H9 (cell line): ENCODE data around the gene SHH. TPM values are rescaled to one million over a fixed set of nuclear protein-coding genes. Genes with fewer than 3 reads are reported as not detected.

Source experiments
- DNase-seq: peaks from one replicate; pipeline ENCODE4 v3.0.0-alpha.2; 2017
- H2AFZ ChIP-seq: one replicate; pipeline ENCODE4 v1.6.1; 2013; ENCODE audit warnings: mild to moderate bottlenecking, low read length, control low read depth, moderate library complexity
- H2AK5ac ChIP-seq: 2 replicates; pipeline ENCODE4 v1.6.1; 2013; ENCODE audit warnings: low read length, control low read depth, mixed read lengths; ENCODE audit not compliant: insufficient read length
- H2BK120ac ChIP-seq: one replicate; pipeline ENCODE4 v1.6.1; 2013; ENCODE audit warnings: low read depth, mild to moderate bottlenecking, low read length, control low read depth, inconsistent platforms; ENCODE audit not compliant: poor library complexity, severe bottlenecking
- H2BK12ac ChIP-seq: 2 replicates; pipeline ENCODE4 v1.6.1; 2013; ENCODE audit warnings: low read length, control low read depth, mixed read lengths, low read depth; ENCODE audit not compliant: insufficient read length
- H2BK15ac ChIP-seq: 2 replicates; pipeline ENCODE4 v1.6.1; 2013; ENCODE audit warnings: low read depth, low read length, control low read depth
- H2BK20ac ChIP-seq: one replicate; pipeline ENCODE4 v1.6.1; 2013; ENCODE audit warnings: low read depth, mild to moderate bottlenecking, low read length, control low read depth, inconsistent platforms; ENCODE audit not compliant: poor library complexity, severe bottlenecking
- H2BK5ac ChIP-seq: 2 replicates; pipeline ENCODE4 v1.6.1; 2013; ENCODE audit warnings: low read length, control low read depth, mixed read lengths; ENCODE audit not compliant: insufficient read length
- H3K14ac ChIP-seq: 2 replicates; pipeline ENCODE4 v1.6.1; 2013; ENCODE audit warnings: low read length, control low read depth; ENCODE audit not compliant: insufficient read depth
- H3K18ac ChIP-seq: 2 replicates; pipeline ENCODE4 v1.6.1; 2013; ENCODE audit warnings: low read depth, mild to moderate bottlenecking, mixed read lengths, low read length, control low read depth; ENCODE audit not compliant: insufficient read length
- H3K23ac ChIP-seq: 2 replicates; pipeline ENCODE4 v1.6.1; 2013; ENCODE audit warnings: low read length, control low read depth, mixed read lengths, low read depth; ENCODE audit not compliant: insufficient read length
- H3K23me2 ChIP-seq: 2 replicates; pipeline ENCODE4 v1.6.1; 2013; ENCODE audit warnings: low read depth, mild to moderate bottlenecking, mixed read lengths, low read length, control low read depth; ENCODE audit not compliant: insufficient read length, poor library complexity, severe bottlenecking
- H3K27ac ChIP-seq: 2 replicates; pipeline ENCODE4 v1.5.1; 2013; ENCODE audit warnings: low read length, control low read depth, mixed read lengths, low read depth; ENCODE audit not compliant: insufficient read length
- H3K27me3 ChIP-seq: 2 replicates; pipeline ENCODE4 v1.6.1; 2013; ENCODE audit warnings: low read length, control low read depth, inconsistent platforms; ENCODE audit not compliant: insufficient read depth
- H3K4ac ChIP-seq: 2 replicates; pipeline ENCODE4 v1.6.1; 2013; ENCODE audit warnings: low read depth, mild to moderate bottlenecking, control low read depth, inconsistent platforms, low read length, moderate library complexity
- H3K4me1 ChIP-seq: 2 replicates; pipeline ENCODE4 v1.6.1; 2013; ENCODE audit warnings: low read length, control low read depth, inconsistent platforms; ENCODE audit not compliant: insufficient read depth
- H3K4me2 ChIP-seq: 2 replicates; pipeline ENCODE4 v1.6.1; 2013; ENCODE audit warnings: low read length, control low read depth, mixed read lengths; ENCODE audit not compliant: insufficient read length, insufficient read depth
- H3K56ac ChIP-seq: 2 replicates; pipeline ENCODE4 v1.6.1; 2013; ENCODE audit warnings: low read depth, mild to moderate bottlenecking, mixed read lengths, low read length, control low read depth; ENCODE audit not compliant: insufficient read length
- H3K79me1 ChIP-seq: 2 replicates; pipeline ENCODE4 v1.6.1; 2013; ENCODE audit warnings: low read depth, mild to moderate bottlenecking, moderate library complexity, low read length, control low read depth, inconsistent platforms; ENCODE audit not compliant: insufficient read depth, poor library complexity, severe bottlenecking
- H3K79me2 ChIP-seq: 2 replicates; pipeline ENCODE4 v1.6.1; 2013; ENCODE audit warnings: low read length, control low read depth, inconsistent platforms; ENCODE audit not compliant: insufficient read depth
- H3K9ac ChIP-seq: 2 replicates; pipeline ENCODE4 v1.6.1; 2013; ENCODE audit warnings: low read length, control low read depth, mixed read lengths; ENCODE audit not compliant: insufficient read length; ENCODE audit errors: extremely low read depth
- H3K9me3 ChIP-seq: one replicate; pipeline ENCODE4 v1.6.1; 2013; ENCODE audit warnings: low read depth, low read length, inconsistent platforms; ENCODE audit not compliant: control insufficient read depth
- H3T11ph ChIP-seq: one replicate; pipeline ENCODE4 v1.6.1; 2013; ENCODE audit warnings: mild to moderate bottlenecking, low read length, control low read depth, inconsistent platforms
- H4K20me1 ChIP-seq: one replicate; pipeline ENCODE4 v1.6.1; 2013; ENCODE audit not compliant: control insufficient read depth, insufficient read length, insufficient read depth
- H4K5ac ChIP-seq: 2 replicates; pipeline ENCODE4 v1.6.1; 2013; ENCODE audit warnings: low read depth, mild to moderate bottlenecking, mixed read lengths, low read length, control low read depth; ENCODE audit not compliant: insufficient read length
- H4K8ac ChIP-seq: replicated peaks from 2 replicates; pipeline ENCODE4 v1.6.1; 2013; ENCODE audit warnings: low read length, control low read depth, mixed read lengths, low read depth; ENCODE audit not compliant: insufficient read length
- H4K91ac ChIP-seq: 2 replicates; pipeline ENCODE4 v1.6.1; 2013; ENCODE audit warnings: low read depth, mild to moderate bottlenecking, moderate library complexity, mixed read lengths, low read length, control low read depth; ENCODE audit not compliant: insufficient read length
- H3K27ac Mint-ChIP-seq, 3 experiments: 2 replicates in 2 of 3; 3 replicates in 1 of 3; pipeline ENCODE4 v1.8.0; 2020 to 2021; ENCODE audit warnings: mixed read lengths in 3 of 3, mild to moderate bottlenecking in 1 of 3, moderate library complexity in 1 of 3
- H3K27me3 Mint-ChIP-seq: 2 replicates; pipeline ENCODE4 v1.8.0; 2021; ENCODE audit warnings: low read depth, mild to moderate bottlenecking, moderate library complexity, mixed read lengths
- H3K36me3 Mint-ChIP-seq, 3 experiments: 2 replicates in 2 of 3; 3 replicates in 1 of 3; pipeline ENCODE4 v1.8.0; 2020 to 2021; ENCODE audit warnings: low read depth in 3 of 3, mixed read lengths in 3 of 3; ENCODE audit not compliant: insufficient read depth in 1 of 3
- H3K4me1 Mint-ChIP-seq, 2 experiments: 2 replicates each; pipeline ENCODE4 v1.8.0; 2020; ENCODE audit warnings: mixed read lengths in 2 of 2
- H3K4me3 Mint-ChIP-seq, 2 experiments: 2 replicates in 1 of 2; 3 replicates in 1 of 2; pipeline ENCODE4 v1.8.0; 2020 to 2021; ENCODE audit warnings: mild to moderate bottlenecking in 2 of 2, mixed read lengths in 2 of 2, moderate library complexity in 1 of 2
- H3K9me3 Mint-ChIP-seq, 2 experiments: 2 replicates in 1 of 2; 3 replicates in 1 of 2; pipeline ENCODE4 v1.8.0; 2020; ENCODE audit warnings: mild to moderate bottlenecking in 2 of 2, mixed read lengths in 2 of 2, moderate library complexity in 1 of 2
- CTCF ChIP-seq: fragments of 200-600 bp; sonication (generic); conservative IDR thresholded peaks from 3 replicates; pipeline ENCODE4 v1.8.0; 2021; ENCODE audit warnings: antibody characterized with exemption, mild to moderate bottlenecking
- WGBS: extraction: QIAGEN DNeasy Blood & Tissue Kit; methylation state at CpG from one replicate; pipeline ENCODE4 v1.1.7; 2013; ENCODE audit warnings: missing lambda C conversion rate, low lambda C conversion rate, mixed read lengths; ENCODE audit not compliant: insufficient read length; ENCODE audit errors: extremely low coverage; 5-methylcytosine and 5-hydroxymethylcytosine counted together
- total RNA-seq: library from RNA; stranded (reverse); gene quantifications from 2 replicates; pipeline ENCODE4 v1.2.1, GENCODE V29; 2021

Gene SHH
- total RNA-seq, 1 experiment from 2014 or later: 0.07 TPM

GRCh38 chr7:155804897-155805825 lies 7.1 kb downstream of the SHH start:
- Histone ChIP-seq H3K4me1 (no peaks in the 10 kb centered on the region; the same call in 1 of the 2 replicates), H2BK20ac (no peak overlapping the region), H3K14ac (no peak overlapping the region), H3K27me3 (peaks cover 76% of the 10 kb centered on the region), H4K5ac (no peak overlapping the region), H2BK5ac (no peak overlapping the region), H3K23ac (no peak overlapping the region), H3K79me2 (no peaks in the 10 kb centered on the region), H3K4me2 (peak overlapping the region; percentile 18), H2BK12ac (no peak overlapping the region), H2AFZ (no peak overlapping the region), H3K4ac (no peak overlapping the region), H2BK120ac (no peak overlapping the region), H3K27ac (no peak overlapping the region), H3K9ac (no peak overlapping the region), H3K9me3 (no peaks in the 10 kb centered on the region), H2AK5ac (no peak overlapping the region), H3K18ac (no peak overlapping the region), H2BK15ac (no peak overlapping the region), H3K56ac (no peak overlapping the region), H4K8ac (no peak overlapping the region), H3K23me2 (peaks cover 12% of the 10 kb centered on the region), H3K79me1 (no peaks in the 10 kb centered on the region), H3T11ph (no peak overlapping the region), H4K91ac (no peak overlapping the region), H4K20me1 (no peaks in the 10 kb centered on the region)
- no CpG with 5 or more reads among the region's 91 CpGs for WGBS
- peaks cover 0 to 3% (median 0%) of the 10 kb centered on the region in 3 experiments; a peak in 3 of 7 replicates for H3K36me3 Mint-ChIP-seq
- peak; percentile 83 for DNase-seq
- peaks cover 26 to 40% of the 10 kb centered on the region in 2 experiments for H3K4me1 Mint-ChIP-seq
- TF ChIP-seq CTCF: peak; percentile 80
- H3K9me3 Mint-ChIP-seq: peaks cover 2 to 8% of the 10 kb centered on the region in 2 experiments; a peak in 2 of 5 replicates
- peaks cover 90% of the 10 kb centered on the region for H3K27me3 Mint-ChIP-seq
- peak overlapping the region; percentile 46 to 68; a peak in 4 of 5 replicates for H3K4me3 Mint-ChIP-seq
- no peak overlapping the region for H3K27ac Mint-ChIP-seq
